Bone marrow (tissue), 2 donors: Measurements from ENCODE around the gene LSM6.

Experiments used
- DNase-seq, 2 donors: peaks; one replicate each; lab custom pipeline; 2025; lab: John Stamatoyannopoulos, UW

The LSM6 gene

DNA sequence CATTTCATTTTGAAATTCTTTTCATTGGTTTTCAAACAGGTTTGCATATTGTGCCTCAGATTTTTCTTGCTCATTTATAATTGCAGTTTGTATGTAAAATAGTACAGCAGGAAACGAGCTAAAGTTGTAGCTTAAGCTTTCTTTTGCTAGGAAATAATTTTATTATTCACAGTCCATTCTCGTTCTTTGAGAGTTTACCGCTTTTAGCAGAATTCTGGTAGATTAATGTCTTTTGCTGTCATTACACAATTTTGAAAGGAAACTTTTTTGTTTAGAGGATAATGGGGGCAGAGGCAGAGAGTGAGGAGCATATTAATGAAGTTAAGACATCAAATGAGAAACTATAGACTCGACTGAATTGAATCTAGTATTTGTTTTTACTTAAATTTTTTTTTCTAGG, 10.5 kb downstream of the LSM6 start:
- DNase-seq = no peak

DNA sequence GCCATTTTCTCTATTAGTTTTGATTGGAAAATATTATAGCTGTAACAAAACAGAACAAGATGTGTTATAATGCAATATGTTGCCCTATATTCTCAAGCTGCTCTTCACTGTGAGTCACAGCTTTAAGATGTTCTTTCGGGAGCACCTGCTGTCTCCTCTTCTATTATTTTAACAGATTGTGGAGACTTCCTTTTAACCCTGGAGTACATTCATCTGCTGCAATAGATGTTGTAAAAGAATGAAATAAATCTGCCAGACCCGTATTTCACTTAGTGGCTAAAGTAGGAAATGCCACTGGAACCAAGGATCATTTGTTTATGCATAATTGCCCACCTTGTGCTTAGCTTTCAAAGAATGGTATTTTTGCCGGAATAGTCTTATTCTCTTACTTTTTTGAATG, 11.1 kb downstream of the LSM6 start:
- DNase-seq = no peak

DNA sequence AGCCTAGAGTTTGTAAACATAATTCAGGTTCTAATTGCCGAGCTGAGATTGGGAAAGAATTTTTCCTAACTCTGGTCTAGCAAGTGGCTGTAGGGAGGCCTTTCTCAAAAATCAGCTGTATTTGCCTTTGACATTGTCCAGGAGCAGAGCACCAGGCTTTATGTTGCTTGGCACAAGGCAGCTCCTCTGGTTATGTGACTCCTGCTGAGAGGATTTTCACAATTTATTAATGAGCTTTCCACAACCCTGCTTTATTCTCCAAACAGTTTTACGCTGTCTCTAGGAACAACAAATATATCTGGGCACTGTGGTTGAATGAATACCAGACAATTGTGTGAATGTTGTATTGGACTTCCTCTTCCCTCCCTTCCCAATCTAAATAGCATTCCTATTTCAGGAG, 14.9 kb downstream of the LSM6 start:
- DNase-seq = no peak

DNA sequence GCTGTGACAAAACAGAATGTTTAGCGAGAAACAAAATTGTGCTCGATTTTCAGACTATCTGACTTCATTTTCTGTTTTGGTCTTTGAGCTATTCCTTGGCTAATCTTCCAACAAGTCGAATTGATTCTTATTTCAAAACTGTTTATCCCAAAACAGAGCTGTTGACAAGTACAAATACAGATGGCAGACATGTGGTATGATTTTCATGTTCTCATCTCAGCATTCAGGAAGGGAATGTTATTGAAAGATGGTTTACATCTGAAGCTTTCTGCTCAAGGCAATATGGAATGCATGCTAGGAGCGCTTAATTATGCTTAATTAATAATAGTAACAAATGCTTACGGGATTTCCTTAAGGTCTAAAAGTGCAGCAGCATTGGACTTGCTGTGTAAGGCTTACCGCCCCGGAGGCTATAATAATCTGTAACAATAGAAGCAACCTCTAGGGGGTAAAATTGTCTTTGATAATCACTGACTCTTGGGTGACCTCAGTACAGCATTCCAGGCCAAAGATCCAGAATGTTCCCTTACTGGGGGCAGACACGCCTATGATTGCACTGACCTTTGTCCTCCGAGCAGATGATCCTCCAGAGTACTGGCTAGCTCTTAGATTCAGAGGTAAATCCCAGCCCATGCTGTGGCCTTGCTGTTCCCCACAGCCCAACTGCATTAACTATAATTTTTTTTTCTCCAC, 16.4 kb downstream of the LSM6 start:
- no peak for DNase-seq

DNA sequence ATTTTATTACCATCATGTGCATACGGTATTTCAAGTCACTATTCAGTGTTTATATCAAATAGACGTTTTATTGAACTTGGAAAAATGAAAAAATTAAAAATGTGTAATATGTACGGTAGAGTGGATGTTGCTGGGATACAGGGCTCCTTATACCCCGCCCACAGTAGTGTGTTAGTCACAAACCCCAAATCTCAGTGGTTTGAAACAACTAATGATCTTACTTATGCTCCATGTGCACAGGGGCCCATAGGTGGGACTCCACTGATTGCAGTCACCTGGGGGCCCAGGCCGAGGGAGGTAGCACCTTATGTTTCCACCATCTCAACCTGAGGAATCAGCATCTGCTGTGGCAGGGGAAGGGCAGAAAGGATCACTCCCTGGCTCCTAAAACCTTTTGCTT, 18.1 kb downstream of the LSM6 start:
- DNase-seq = no peak

DNA sequence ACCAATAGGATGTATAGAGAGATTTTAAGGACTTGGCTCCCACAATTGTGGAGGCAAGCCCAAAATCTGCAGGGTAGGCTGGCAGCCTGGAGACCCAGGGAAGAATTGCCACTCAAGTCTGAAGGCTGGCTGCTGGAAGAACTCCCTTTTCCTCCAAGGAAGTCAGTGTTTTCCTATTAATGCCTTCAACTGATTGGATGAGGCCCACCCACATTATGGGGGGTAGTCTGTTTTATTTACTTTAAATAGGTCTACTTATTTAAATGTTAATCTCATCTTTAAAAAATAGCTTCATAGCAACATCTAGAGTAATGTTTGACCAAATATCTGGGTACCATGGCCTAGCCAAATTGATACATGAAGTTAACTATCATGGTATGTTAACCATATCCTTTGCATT, 18.7 kb downstream of the LSM6 start:
- no peak for DNase-seq

DNA sequence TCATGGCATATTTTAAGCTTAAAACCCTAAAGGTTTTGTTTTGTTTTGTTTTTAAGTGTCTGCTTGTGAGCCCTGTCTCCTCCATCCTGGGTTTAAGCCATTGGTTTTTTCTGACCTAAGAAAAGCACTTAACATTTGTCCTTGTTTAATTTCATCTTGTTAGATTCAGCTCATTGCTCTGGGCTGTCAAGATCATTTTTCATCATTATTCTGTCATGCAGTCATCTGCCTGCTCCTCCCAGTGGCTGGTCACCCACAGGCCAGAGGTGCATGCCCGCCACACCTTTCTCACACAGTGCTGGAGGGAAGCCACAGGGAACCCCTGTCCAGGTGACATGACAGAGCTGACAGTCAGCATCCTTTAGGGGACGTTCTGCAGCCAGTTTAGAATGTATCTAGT, 27.1 kb downstream of the LSM6 start:
- no peak for DNase-seq

DNA sequence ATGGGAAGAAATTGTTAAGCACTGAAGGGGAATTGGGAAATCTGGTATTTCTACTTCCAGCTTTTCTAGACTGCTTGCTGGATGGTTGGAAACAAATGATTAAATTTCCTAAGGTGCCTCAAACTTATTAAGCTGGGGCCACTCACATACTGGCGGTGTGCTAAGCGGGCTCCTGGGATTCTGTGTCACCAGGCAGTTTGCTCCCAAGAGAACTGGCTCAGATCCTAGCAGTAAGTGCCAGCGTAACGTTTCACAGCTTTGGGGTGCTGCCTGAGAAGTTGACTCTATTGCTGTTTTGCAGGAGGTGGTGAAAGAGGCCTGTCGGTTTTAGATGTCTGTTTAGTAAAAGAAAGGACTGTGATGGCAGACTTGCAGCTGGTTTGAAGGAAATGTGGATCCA, 31.9 kb downstream of the LSM6 start:
- no peak for DNase-seq

DNA sequence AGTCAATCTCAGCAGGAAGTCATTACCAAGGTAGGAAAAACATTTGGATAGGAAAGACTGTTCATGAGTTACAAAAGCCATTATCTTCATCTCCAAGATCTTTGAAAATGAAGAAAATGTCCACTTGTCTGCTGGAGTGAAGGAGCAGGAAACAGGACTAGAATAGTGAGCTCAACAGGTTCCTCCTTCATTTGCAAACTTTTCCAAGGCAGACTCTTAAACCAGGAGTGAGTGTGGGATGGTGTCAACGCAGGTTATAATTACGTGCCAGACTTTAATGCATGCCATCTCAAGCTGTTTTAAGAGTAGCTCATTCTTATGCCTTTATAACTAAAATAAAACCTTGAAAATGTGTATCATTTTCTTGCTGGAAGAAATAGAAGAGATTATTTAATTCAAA, 35.4 kb downstream of the LSM6 start:
- no peak for DNase-seq

DNA sequence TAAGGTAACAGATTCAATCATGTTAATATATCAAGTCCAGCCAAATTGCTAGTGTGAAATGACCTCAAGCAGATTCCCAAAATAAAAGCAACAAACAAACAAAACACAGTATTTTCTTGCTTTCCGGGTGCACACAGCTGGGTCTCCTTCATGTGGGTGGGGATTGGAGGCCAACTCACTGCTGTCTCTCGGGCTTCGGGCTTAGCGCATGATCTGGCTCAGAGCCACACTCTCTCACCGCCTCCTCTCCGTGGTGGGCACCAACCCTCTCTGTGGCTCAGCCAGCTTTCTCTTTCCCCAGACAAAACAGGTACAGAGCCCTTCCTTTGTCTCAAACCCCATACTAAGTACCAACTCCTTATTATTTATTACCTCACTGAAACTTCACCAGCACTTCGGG, 35.9 kb downstream of the LSM6 start:
- no peak for DNase-seq

DNA sequence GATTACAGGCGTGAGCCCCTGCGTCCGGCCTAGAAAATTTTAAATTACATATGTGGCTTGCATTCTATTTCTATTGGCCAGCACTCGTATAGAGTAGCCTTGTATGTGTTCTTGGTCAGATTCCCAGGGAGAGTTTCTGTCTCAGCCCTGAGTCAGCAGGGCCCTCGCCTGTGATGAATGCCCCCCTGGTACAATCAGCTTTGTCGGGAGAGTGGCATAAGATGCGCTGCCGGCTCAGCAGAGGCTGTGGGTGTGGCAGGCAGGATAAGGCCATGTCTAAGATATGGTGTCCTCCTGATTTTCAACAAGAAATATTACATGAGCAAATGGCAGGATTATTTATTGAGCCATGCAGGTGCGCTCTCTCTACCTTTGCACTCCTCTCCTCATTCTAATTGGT, 37.3 kb downstream of the LSM6 start:
- DNase-seq = no peak

DNA sequence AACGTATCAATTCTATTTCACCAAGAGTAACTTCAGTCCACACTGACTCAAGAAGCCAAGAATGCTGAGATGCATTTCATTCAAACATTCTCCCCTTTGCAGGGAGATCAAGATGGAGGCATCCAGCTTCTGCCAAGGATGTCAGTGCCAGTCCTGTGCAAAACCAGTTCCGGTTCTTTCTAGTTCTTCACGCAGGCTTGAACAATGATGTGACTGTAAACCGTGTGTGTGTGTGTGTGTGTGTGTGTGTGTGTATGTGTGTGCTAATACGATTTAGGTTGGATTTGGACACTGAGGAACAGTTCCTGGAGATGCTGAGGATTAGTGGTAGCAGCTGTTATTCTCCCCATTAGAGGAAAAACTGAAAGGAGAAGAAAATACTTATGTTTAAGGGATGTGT, 38.7 kb downstream of the LSM6 start, which contains the start of gene REELD1:
TSS of gene REELD1 (plus strand) at position 301 of the 400 bp plus-strand sequence. CDS start 2,415 bp downstream, outside the sequence.
- no peak for DNase-seq

DNA sequence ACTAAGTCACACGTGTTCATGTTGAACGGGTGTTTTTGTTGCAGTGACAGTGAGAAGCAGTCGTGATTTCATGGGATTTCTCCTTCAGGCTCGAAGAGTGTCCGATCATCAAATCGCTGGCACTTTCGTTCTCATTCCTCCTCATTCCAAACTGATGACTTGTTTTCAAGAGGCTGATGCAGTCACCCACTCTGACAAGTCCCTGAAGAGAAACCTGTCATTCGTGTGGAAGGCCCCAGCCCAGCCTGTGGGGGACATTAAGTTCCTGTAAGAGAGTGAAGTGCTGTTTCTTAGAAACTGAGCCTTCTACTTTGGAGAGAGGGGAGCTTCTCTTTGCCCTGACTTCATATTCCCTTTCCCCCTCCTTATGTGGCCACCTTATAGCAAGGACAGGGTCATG, 46.8 kb downstream of the LSM6 start:
- no peak for DNase-seq

DNA sequence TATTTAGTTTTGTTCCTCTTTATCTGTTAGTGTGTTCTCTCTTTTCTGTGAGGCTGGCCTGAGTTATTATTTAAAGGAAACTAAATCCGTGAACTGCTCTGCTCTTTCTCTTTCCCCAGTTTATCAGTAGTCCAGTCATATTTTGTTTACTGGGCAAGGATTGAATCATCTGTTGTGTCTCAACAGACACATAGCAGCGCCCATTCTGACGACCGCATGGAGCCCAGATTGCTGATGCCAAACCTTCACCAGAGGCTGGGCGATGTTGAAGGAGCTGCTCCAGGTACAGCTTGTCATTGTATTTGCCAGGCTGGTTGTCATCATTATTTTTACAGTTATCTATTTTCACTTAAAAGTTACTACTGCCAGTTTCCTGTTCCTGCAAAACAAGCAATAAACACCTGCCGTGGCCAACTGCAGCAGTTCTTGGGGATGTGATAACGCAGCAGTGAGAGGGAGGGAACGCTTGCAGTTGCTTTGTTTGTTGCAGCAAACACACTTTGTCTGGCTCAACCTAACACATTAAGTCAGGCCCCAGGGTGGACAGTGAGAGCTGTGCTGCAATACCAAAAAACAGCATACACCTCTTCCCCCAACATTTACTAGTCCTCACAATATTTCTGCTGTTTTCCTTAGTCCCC, 48.9 kb downstream of the LSM6 start:
- no peak for DNase-seq

DNA sequence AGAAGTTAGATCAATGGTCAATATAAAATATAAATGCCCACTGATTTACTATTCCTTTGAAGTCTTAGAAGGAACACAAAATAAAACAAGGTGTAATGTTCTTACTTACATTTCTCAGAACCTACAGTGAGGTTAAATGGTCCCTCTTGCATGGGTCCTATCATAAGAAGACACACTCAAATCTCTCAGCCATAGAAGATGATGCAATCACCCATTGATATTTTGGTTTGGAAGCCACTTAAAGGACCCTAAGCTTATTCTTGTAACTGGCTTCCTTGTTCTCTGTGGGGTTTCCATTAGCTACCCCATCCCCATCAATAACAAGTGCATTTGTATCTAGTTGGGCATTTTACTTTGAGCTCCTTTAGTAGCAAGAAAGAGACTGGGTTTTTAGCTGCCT, 53.9 kb downstream of the LSM6 start:
- no peak for DNase-seq

DNA sequence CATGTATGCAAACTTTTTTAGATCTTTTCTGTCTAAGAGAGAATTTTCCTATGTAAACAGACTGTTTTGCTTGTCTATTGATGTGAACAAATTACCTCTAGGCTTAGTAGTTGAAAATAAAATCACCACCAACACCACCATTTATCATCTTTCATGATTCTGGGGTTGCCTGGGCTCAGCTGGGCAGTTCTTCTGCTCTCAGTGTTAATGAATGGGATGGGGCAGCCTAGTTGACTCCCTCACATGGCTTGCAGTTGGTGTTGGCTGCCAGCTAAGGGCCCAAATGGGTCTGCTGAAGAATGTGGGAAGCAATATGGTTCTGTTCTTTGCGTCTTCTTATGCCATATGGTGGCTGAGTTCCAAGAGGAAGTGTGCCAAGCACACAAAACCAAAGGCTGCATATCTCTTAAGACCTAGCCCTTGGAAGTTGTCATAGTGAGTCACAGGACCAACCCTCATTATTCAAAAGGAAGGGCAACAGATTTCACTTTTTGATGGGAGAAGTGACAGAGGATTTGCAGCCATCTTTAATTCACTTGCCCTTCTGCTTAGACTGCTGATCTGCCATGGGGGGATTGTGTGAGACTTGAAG, 56.7 kb downstream of the LSM6 start:
- no peak for DNase-seq

DNA sequence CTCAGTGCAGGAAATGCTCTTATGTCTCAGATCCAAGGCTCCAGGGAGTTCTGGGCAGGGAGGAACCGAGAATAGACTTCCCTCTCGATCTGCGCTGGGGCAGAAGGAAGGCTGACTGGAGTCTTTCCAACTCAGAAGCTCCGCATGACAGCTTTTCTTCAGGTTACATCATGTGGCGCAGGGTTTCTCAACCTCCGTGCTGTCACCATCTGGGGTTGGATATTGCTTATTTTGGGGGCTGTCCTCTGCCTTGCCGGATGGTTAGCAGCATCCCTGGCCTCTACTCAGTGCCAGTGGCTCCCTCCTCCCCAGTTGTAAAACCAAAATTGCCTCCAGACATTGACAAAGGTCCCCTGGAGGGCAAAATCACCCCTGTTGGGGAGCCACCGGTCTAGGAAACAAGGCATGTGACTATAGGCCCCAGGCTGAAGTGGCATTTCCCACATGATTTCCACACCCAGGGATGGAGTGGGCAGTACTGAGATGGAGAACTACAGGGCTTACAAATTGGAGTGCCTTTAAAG, 60.2 kb downstream of the LSM6 start:
- no peak for DNase-seq

DNA sequence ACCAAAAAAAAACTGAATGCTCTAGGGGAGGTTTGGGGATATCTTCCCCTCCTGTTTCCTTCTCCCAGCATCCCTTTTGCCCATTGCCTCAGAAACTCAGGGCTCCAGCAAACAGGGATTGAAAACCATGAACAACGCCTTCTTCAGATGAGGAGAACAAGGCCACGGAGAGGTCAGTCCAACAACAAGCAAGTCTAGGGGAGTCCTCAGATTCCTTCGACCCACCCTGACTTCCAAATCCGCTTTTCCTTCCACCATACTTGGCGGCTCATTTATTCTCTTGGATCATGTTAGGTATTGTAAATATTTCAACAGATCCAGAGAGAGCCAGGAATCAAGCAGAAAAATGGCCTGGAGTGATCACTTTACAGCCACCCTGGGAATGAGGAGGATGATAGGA, 60.7 kb downstream of the LSM6 start:
- DNase-seq = no peak

DNA sequence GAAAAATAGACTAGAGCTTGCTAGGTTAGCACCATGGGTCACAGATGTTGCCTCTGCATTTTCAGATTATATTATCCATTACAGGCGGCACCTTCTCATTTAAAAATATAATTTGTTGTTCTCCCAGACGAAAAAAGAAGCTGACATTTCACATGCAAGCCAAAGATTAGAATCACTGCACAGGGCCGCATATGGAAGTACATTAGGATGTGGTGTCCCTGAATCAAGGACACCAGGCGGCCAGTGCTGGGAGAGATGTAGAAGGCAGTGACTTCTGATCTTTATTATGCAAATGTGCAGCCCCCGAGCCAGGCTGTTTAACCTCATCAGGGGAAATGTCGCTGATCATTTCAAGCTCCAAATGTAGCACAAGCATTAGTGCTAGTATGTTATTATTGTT, 61.6 kb downstream of the LSM6 start:
- no peak for DNase-seq

DNA sequence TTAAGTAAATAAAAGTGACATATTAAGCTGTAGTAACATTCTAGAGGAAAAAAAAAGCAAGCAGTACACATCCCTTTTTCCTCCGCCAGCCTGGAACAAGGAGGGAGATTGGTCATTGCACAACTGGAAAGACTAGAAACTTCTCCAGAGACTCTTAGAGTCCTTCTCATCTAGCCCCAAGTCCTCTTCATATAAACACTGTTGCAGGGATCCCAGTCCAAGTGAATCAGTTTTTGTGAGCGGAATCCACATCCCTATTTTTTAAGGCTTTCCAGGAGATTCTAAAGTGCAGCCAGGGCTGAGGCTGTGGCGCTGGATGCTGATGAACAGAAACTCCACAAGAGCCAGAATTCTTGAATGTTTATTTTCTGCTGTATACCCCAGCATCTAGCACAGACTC, 62.6 kb downstream of the LSM6 start:
- DNase-seq = no peak
